ENCODE measurements around the gene GALNS.

Gene GALNS

GRCh38 chr16:88876942-88877526 lies 20.3 kb upstream of the GALNS start:
- DNase-seq (ENCODE audit: low spot score), result no peak

- DNase-seq (ENCODE audit: low spot score), result no peak
Measured at GRCh38 chr16:88875703-88876234, 19.0 kb upstream of the GALNS start.

GRCh38 chr16:88874938-88875599 lies 18.3 kb upstream of the GALNS start:
- no peak for DNase-seq (ENCODE audit: low spot score)

GRCh38 chr16:88872650-88873331 lies 16.0 kb upstream of the GALNS start:
- no peak for DNase-seq (ENCODE audit: low spot score)

- DNase-seq (ENCODE audit: low spot score), result no peak
Measured at GRCh38 chr16:88871730-88872416, 15.1 kb upstream of the GALNS start.

GRCh38 chr16:88871349-88871702 lies 14.6 kb upstream of the GALNS start:
- no peak for DNase-seq (ENCODE audit: low spot score)

- DNase-seq (ENCODE audit: low spot score), result no peak
Measured at GRCh38 chr16:88870608-88871348, 14.0 kb upstream of the GALNS start.

- no peak for DNase-seq (ENCODE audit: low spot score)
Measured at GRCh38 chr16:88869673-88869980, 12.9 kb upstream of the GALNS start.

- DNase-seq (ENCODE audit: low spot score), result no peak
Measured at GRCh38 chr16:88868974-88869672, 12.4 kb upstream of the GALNS start.

- no peak for DNase-seq (ENCODE audit: low spot score)
Measured at GRCh38 chr16:88867581-88868246, 11.0 kb upstream of the GALNS start.

GRCh38 chr16:88866151-88866920 lies 9.6 kb upstream of the GALNS start, which contains the start of gene PABPN1L:
PABPN1L (minus strand) TSS chr16:88866660; CDS start chr16:88866606, 54 bp downstream.
- no peak for DNase-seq (ENCODE audit: low spot score)

- no peak for DNase-seq (ENCODE audit: low spot score)
Measured at GRCh38 chr16:88865742-88866141, 9.0 kb upstream of the GALNS start.

GRCh38 chr16:88865310-88865709 lies 8.6 kb upstream of the GALNS start:
- no peak for DNase-seq (ENCODE audit: low spot score)

- DNase-seq (ENCODE audit: low spot score), result no peak
Measured at GRCh38 chr16:88864521-88864920, 7.8 kb upstream of the GALNS start.

- no peak for DNase-seq (ENCODE audit: low spot score)
Measured at GRCh38 chr16:88864099-88864498, 7.4 kb upstream of the GALNS start.

- no peak for DNase-seq (ENCODE audit: low spot score)
Measured at GRCh38 chr16:88863426-88863825, 6.7 kb upstream of the GALNS start.

- DNase-seq (ENCODE audit: low spot score), result no peak
Measured at GRCh38 chr16:88862968-88863367, 6.2 kb upstream of the GALNS start.

- no peak for DNase-seq (ENCODE audit: low spot score)
Measured at GRCh38 chr16:88861359-88861758, 4.6 kb upstream of the GALNS start.

GRCh38 chr16:88859381-88860091 lies 2.8 kb upstream of the GALNS start:
- DNase-seq (ENCODE audit: low spot score), result no peak
